Measurements from ENCODE around the gene RAP1GAP2. TPM values are rescaled to one million over a fixed set of nuclear protein-coding genes. Genes with fewer than 3 reads are reported as not detected.

The RAP1GAP2 gene
- polyA plus RNA-seq, 1 of the 3 experiments (the other 2 are of a cell fraction), result 22.0 TPM

DNA sequence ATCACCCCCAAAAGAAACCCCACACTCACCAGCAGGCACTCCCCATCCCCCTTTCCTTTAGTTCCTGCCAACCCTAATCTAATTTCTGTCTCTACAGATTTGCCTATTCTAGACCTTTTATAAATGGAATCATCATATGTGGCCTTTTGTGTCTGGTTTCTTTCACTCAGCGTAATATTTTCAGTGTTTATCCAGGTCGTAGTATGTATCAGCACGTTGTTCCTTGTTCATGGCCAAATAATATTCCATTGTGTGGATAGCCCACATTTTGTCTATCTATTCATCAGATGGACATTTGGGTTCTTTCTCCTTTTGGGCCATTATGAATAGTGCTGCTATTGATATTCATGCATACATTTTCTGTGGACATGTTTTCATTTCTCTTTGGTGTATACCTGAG lies 193.6 kb downstream of the RAP1GAP2 start:
- Histone ChIP-seq H3K9me3 (no peaks in the 10 kb centered on the region), H3K9ac (no peak overlapping the region), H3K79me2 (ENCODE audit: insufficient read depth) (no peaks in the 10 kb centered on the region), H3K27ac (ENCODE audit: low read depth in 2 of 2, low read length in 1 of 2) (no peak overlapping the region), H3K9me2 (no peaks in the 10 kb centered on the region), H3F3A (replicated peaks; ENCODE audit: insufficient read depth) (no peaks in the 10 kb centered on the region), H3K27me3 (ENCODE audit: insufficient read depth) (no peaks in the 10 kb centered on the region), H2AFZ (ENCODE audit: low read depth) (no peak overlapping the region), H3K4me2 (no peak overlapping the region), H3K4me3 (ENCODE audit: low read depth in 2 of 2, low read length in 1 of 2) (no peak overlapping the region), H4K20me1 (ENCODE audit: insufficient read depth) (no peaks in the 10 kb centered on the region), H3K36me3 (replicated peaks in 1 of 2; ENCODE audit: control insufficient read depth in 1 of 2, insufficient read depth in 2 of 2, low read length in 1 of 2) (peaks cover 10 to 35% of the 10 kb centered on the region in 2 experiments), H3K4me1 (ENCODE audit: control insufficient read depth in 1 of 2, insufficient read depth in 2 of 2, low read depth in 1 of 2, low read length in 1 of 2) (peaks cover 0 to 3% of the 10 kb centered on the region in 2 experiments; a peak in 1 of 4 replicates)
- ChIA-PET POLR2A (no interaction called here), CTCF (interaction anchor here (1.4 kb wide), 1 partner anchor 142 kb away, joined by 3 read pairs; no protein-coding TSS in a partner anchor)
- 96% methylated on average over 3 of the region's 3 CpGs for WGBS (ENCODE audit: low lambda C conversion rate)
- DNase-seq, result no peak
- TF ChIP-seq YY1 (IDR thresholded peaks at IDR 0.05; ENCODE audit: low read depth) (no peak), TEAD4 (IDR thresholded peaks at IDR 0.05; ENCODE audit: borderline replicate concordance, insufficient read depth) (no peak), JUND (IDR thresholded peaks at IDR 0.05) (no peak), RXRA (IDR thresholded peaks at IDR 0.05; ENCODE audit: borderline replicate concordance, low read depth) (no peak)

DNA sequence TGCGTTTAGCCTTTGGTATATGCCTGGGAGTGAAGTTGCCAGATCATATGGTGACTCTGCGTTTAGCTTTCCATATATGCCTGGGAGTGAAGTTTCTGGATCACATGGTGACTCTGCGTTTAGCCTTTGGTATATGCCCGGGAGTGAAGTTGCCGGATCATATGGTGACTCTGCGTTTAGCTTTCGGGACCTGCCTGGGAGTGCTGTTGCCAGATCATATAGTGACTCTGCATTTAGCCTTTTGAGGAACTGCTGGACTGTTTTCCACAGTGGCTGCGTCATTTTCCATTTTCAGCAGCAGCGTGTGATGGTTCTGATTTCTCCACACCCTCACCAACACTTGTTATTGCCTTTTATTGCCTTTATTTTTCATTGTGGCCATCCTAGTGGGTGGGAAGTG lies 194.2 kb downstream of the RAP1GAP2 start:
- H3K4me2 ChIP-seq, result no peak overlapping the region
- H3K9ac ChIP-seq, result no peak overlapping the region
- CTCF ChIA-PET, result interaction anchor here (1.4 kb wide), 1 partner anchor 142 kb away, joined by 3 read pairs; no protein-coding TSS in a partner anchor
- POLR2A ChIA-PET, result interaction anchor here (1.0 kb wide), 1 partner anchor 13 kb away, joined by 3 read pairs; no protein-coding TSS in a partner anchor
- no peaks in the 10 kb centered on the region for H3K9me2 ChIP-seq
- no peaks in the 10 kb centered on the region for H3K9me3 ChIP-seq
- no peaks in the 10 kb centered on the region for H3F3A ChIP-seq (replicated peaks; ENCODE audit: insufficient read depth)
- H3K4me3 ChIP-seq (ENCODE audit: low read depth in 2 of 2, low read length in 1 of 2), result no peak overlapping the region
- H2AFZ ChIP-seq (ENCODE audit: low read depth), result no peak overlapping the region
- H3K79me2 ChIP-seq (ENCODE audit: insufficient read depth), result no peaks in the 10 kb centered on the region
- H3K4me1 ChIP-seq (ENCODE audit: control insufficient read depth in 1 of 2, insufficient read depth in 2 of 2, low read depth in 1 of 2, low read length in 1 of 2), result peaks cover 0 to 3% of the 10 kb centered on the region in 2 experiments; a peak in 1 of 4 replicates
- no peak for DNase-seq
- no peaks in the 10 kb centered on the region for H4K20me1 ChIP-seq (ENCODE audit: insufficient read depth)
- no peak for TF ChIP-seq EP300 (IDR thresholded peaks at IDR 0.05; ENCODE audit: borderline replicate concordance in 1 of 2, low read depth in 1 of 2, low read length in 1 of 2)
- TF ChIP-seq, protein P1, sequence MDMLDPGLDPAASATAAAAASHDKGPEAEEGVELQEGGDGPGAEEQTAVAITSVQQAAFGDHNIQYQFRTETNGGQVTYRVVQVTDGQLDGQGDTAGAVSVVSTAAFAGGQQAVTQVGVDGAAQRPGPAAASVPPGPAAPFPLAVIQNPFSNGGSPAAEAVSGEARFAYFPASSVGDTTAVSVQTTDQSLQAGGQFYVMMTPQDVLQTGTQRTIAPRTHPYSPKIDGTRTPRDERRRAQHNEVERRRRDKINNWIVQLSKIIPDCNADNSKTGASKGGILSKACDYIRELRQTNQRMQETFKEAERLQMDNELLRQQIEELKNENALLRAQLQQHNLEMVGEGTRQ (IDR thresholded peaks at IDR 0.05; ENCODE audit: borderline replicate concordance, low read depth, low read length), result no peak
- no peak for TF ChIP-seq FOXM1 (IDR thresholded peaks at IDR 0.05; ENCODE audit: low read depth)
- no peak for TF ChIP-seq FOXJ3 (CRISPR knock-in tag; IDR thresholded peaks at IDR 0.05)
- TF ChIP-seq, protein P2, sequence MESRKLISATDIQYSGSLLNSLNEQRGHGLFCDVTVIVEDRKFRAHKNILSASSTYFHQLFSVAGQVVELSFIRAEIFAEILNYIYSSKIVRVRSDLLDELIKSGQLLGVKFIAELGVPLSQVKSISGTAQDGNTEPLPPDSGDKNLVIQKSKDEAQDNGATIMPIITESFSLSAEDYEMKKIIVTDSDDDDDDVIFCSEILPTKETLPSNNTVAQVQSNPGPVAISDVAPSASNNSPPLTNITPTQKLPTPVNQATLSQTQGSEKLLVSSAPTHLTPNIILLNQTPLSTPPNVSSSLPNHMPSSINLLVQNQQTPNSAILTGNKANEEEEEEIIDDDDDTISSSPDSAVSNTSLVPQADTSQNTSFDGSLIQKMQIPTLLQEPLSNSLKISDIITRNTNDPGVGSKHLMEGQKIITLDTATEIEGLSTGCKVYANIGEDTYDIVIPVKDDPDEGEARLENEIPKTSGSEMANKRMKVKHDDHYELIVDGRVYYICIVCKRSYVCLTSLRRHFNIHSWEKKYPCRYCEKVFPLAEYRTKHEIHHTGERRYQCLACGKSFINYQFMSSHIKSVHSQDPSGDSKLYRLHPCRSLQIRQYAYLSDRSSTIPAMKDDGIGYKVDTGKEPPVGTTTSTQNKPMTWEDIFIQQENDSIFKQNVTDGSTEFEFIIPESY (IDR thresholded peaks at IDR 0.05; ENCODE audit: borderline replicate concordance, low read depth), result no peak
- no peak for TF ChIP-seq GATA2 (CRISPR knock-in tag; IDR thresholded peaks at IDR 0.05)
- TF ChIP-seq POLR2AphosphoS5 (IDR thresholded peaks at IDR 0.05; ENCODE audit: low read depth, low read length), result no peak
- TF ChIP-seq TAF1 (IDR thresholded peaks at IDR 0.05; ENCODE audit: borderline replicate concordance, low read depth, low read length), result no peak
- TF ChIP-seq, protein P3, sequence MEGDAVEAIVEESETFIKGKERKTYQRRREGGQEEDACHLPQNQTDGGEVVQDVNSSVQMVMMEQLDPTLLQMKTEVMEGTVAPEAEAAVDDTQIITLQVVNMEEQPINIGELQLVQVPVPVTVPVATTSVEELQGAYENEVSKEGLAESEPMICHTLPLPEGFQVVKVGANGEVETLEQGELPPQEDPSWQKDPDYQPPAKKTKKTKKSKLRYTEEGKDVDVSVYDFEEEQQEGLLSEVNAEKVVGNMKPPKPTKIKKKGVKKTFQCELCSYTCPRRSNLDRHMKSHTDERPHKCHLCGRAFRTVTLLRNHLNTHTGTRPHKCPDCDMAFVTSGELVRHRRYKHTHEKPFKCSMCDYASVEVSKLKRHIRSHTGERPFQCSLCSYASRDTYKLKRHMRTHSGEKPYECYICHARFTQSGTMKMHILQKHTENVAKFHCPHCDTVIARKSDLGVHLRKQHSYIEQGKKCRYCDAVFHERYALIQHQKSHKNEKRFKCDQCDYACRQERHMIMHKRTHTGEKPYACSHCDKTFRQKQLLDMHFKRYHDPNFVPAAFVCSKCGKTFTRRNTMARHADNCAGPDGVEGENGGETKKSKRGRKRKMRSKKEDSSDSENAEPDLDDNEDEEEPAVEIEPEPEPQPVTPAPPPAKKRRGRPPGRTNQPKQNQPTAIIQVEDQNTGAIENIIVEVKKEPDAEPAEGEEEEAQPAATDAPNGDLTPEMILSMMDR (IDR thresholded peaks at IDR 0.05), result no peak
- TF ChIP-seq MXI1 (IDR thresholded peaks at IDR 0.05; ENCODE audit: low read depth, low read length), result no peak
- TF ChIP-seq, protein P4, sequence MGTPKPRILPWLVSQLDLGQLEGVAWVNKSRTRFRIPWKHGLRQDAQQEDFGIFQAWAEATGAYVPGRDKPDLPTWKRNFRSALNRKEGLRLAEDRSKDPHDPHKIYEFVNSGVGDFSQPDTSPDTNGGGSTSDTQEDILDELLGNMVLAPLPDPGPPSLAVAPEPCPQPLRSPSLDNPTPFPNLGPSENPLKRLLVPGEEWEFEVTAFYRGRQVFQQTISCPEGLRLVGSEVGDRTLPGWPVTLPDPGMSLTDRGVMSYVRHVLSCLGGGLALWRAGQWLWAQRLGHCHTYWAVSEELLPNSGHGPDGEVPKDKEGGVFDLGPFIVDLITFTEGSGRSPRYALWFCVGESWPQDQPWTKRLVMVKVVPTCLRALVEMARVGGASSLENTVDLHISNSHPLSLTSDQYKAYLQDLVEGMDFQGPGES (IDR thresholded peaks at IDR 0.05; ENCODE audit: low read depth, low read length), result no peak
- no peak for TF ChIP-seq TEAD4 (IDR thresholded peaks at IDR 0.05; ENCODE audit: borderline replicate concordance, insufficient read depth)
- no peak for TF ChIP-seq ELF1 (IDR thresholded peaks at IDR 0.05)
- TF ChIP-seq FOSL2 (IDR thresholded peaks at IDR 0.05; ENCODE audit: borderline replicate concordance, low read depth), result no peak
- H3K27me3 ChIP-seq (ENCODE audit: insufficient read depth), result no peaks in the 10 kb centered on the region
- peaks cover 7 to 30% of the 10 kb centered on the region in 2 experiments for H3K36me3 ChIP-seq (replicated peaks in 1 of 2; ENCODE audit: control insufficient read depth in 1 of 2, insufficient read depth in 2 of 2, low read length in 1 of 2)
- H3K27ac ChIP-seq (ENCODE audit: low read depth in 2 of 2, low read length in 1 of 2), result no peak overlapping the region
- WGBS (ENCODE audit: low lambda C conversion rate), result 95% methylated on average over 7 of the region's 9 CpGs

All from SK-N-SH (cell line).